ENCODE data around the gene FGF3. TPM values are rescaled to one million over a fixed set of nuclear protein-coding genes. Genes with fewer than 3 reads are reported as not detected.

The FGF3 gene
- total RNA-seq, 1 donor from 2014 or later: not detected

DNA sequence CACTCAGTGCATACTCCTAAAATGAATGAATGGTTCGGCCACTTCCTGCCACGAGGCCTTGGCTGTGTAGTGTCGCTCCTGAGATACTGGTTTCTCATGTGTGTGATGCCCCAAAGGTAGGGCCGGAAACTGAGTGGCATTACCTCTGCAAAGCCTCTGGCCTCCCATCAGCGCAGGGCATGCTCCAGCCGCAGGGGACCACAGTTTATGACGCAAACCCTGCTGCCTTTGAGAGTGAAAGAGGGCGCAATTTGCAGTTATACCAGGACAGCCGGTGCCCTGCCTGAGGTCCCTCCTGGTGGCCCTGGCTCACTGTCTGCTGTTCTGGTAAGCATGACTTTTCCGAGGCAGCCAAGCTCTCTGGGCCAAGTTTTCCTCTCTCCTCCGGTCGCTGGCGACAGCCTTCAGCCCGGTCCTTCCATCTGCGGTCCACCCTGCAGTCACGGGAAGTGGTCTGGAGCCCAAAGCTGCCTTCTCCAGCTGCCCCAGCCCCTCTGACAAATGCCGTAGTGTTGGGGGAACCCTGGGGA, 2.4 kb upstream of the FGF3 start:
- Histone ChIP-seq H3K4me3 (no peak overlapping the region), H3K79me2 (ENCODE audit: low read depth) (no peaks in the 10 kb centered on the region), H3K27me3 (peaks cover 74% of the 10 kb centered on the region), H3K4me2 (no peak overlapping the region), H3K9ac (no peak overlapping the region), H3K4me1 (peaks cover 15% of the 10 kb centered on the region), H3F3A (ENCODE audit: low read depth) (peaks cover 6% of the 10 kb centered on the region), H3K27ac (no peak overlapping the region), H3K9me3 (ENCODE audit: low read depth) (no peaks in the 10 kb centered on the region), H2AFZ (replicated peaks) (no peak overlapping the region), H4K20me1 (ENCODE audit: low read depth) (peaks cover 17% of the 10 kb centered on the region), H3K36me3 (no peaks in the 10 kb centered on the region)
- no peaks in the 10 kb centered on the region for H3K36me3 Mint-ChIP-seq
- TF ChIP-seq EZH2phosphoT487 (IDR thresholded peaks at IDR 0.05) (no peak), EZH2 (IDR thresholded peaks at IDR 0.05) (no peak)
- TF ChIP-seq, protein P1, sequence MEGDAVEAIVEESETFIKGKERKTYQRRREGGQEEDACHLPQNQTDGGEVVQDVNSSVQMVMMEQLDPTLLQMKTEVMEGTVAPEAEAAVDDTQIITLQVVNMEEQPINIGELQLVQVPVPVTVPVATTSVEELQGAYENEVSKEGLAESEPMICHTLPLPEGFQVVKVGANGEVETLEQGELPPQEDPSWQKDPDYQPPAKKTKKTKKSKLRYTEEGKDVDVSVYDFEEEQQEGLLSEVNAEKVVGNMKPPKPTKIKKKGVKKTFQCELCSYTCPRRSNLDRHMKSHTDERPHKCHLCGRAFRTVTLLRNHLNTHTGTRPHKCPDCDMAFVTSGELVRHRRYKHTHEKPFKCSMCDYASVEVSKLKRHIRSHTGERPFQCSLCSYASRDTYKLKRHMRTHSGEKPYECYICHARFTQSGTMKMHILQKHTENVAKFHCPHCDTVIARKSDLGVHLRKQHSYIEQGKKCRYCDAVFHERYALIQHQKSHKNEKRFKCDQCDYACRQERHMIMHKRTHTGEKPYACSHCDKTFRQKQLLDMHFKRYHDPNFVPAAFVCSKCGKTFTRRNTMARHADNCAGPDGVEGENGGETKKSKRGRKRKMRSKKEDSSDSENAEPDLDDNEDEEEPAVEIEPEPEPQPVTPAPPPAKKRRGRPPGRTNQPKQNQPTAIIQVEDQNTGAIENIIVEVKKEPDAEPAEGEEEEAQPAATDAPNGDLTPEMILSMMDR (IDR thresholded peaks at IDR 0.05): no peak
- peaks cover 2% of the 10 kb centered on the region for H3K9me3 Mint-ChIP-seq
- DNase-seq (ENCODE audit: low spot score): no peak
- peaks cover 25% of the 10 kb centered on the region for H3K4me1 Mint-ChIP-seq
- no peak overlapping the region for H3K27ac Mint-ChIP-seq
- peaks cover 53% of the 10 kb centered on the region for H3K27me3 Mint-ChIP-seq (ENCODE audit: insufficient read depth, low read depth)
- no peak overlapping the region for H3K4me3 Mint-ChIP-seq

DNA sequence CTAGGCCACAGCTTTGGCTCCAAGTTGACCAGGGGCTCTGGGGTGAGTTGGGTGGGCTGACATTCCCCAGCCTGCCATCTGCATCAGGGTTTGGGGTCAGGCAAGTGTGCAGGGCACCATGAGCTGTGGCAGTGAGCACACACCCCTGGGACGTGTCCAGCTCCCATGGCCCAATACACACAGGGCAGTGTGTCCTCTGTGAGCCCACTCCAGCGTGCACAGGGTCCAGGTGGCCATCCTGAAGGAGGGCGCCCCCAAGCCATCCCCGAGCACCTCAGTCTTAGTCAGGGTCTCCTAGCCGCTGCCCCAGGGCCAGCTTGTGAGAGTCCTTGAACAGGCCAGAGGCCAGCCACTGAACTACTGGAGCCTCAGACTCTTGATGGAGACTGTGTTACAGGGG, 1.2 kb upstream of the FGF3 start:
- H3K27ac Mint-ChIP-seq: no peak overlapping the region
- peaks cover 17% of the 10 kb centered on the region for H3K4me1 Mint-ChIP-seq
- Histone ChIP-seq H3K4me2 (no peak overlapping the region), H3K9ac (no peak overlapping the region), H3K79me2 (ENCODE audit: low read depth) (no peaks in the 10 kb centered on the region), H3K27ac (no peak overlapping the region), H2AFZ (replicated peaks) (no peak overlapping the region), H3K27me3 (peaks cover 85% of the 10 kb centered on the region), H3F3A (ENCODE audit: low read depth) (peaks cover 6% of the 10 kb centered on the region), H3K36me3 (no peaks in the 10 kb centered on the region), H3K4me3 (no peak overlapping the region), H3K9me3 (ENCODE audit: low read depth) (no peaks in the 10 kb centered on the region), H4K20me1 (ENCODE audit: low read depth) (peaks cover 17% of the 10 kb centered on the region), H3K4me1 (peaks cover 15% of the 10 kb centered on the region)
- TF ChIP-seq, protein P1 (IDR thresholded peaks at IDR 0.05): no peak
- TF ChIP-seq EZH2 (IDR thresholded peaks at IDR 0.05) (no peak), EZH2phosphoT487 (IDR thresholded peaks at IDR 0.05) (no peak)
- H3K9me3 Mint-ChIP-seq: no peaks in the 10 kb centered on the region
- H3K27me3 Mint-ChIP-seq (ENCODE audit: insufficient read depth, low read depth): peaks cover 56% of the 10 kb centered on the region
- no peak for DNase-seq (ENCODE audit: low spot score)
- no peak overlapping the region for H3K4me3 Mint-ChIP-seq
- no peaks in the 10 kb centered on the region for H3K36me3 Mint-ChIP-seq

DNA sequence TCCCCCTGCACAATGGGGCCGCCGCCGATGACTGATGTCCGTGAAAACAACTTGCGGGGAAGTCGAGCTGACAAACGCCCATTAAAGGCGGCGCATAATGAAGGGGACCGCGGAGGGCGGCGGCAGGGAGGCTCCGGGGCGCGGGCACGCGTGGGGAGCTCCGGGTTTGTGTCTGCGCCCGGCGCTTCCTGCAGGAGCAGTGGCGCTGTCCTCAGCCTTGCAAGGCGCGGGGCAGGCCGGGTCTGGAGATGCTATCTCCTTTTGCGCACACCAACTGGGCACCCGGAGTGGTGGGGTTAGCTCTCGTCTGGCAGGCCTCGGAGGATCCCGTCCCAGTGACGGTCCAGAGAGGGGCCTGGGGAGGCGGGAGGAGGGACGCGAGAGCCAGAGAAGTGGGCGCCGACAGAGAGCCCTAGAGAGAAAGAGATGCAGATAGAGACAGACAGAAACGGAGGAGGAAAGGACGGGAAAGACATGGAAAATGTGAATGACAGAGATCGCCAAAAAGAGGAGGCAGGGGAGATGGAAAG, 390 bp upstream of the FGF3 start:
- no peak overlapping the region for H3K4me3 Mint-ChIP-seq
- H3K4me3 ChIP-seq: peak overlapping the region; percentile 28
- peaks cover 57% of the 10 kb centered on the region for H3K27me3 Mint-ChIP-seq (ENCODE audit: insufficient read depth, low read depth)

More for the DNA sequence above, 390 bp upstream of the FGF3 start:
- Histone ChIP-seq H3F3A (ENCODE audit: low read depth) (peaks cover 6% of the 10 kb centered on the region), H3K9me3 (ENCODE audit: low read depth) (no peaks in the 10 kb centered on the region), H3K36me3 (no peaks in the 10 kb centered on the region), H3K27ac (no peak overlapping the region), H3K27me3 (peaks cover 94% of the 10 kb centered on the region), H3K4me1 (peaks cover 15% of the 10 kb centered on the region), H2AFZ (replicated peaks) (peak overlapping the region; percentile 34), H3K9ac (no peak overlapping the region), H4K20me1 (ENCODE audit: low read depth) (peaks cover 17% of the 10 kb centered on the region), H3K79me2 (ENCODE audit: low read depth) (no peaks in the 10 kb centered on the region), H3K4me2 (peak overlapping the region; percentile 87)
- TF ChIP-seq EZH2 (IDR thresholded peaks at IDR 0.05) (peak; percentile 89), EZH2phosphoT487 (IDR thresholded peaks at IDR 0.05) (peak; percentile 92)
- TF ChIP-seq, protein P1 (IDR thresholded peaks at IDR 0.05): no peak
- no peaks in the 10 kb centered on the region for H3K9me3 Mint-ChIP-seq
- DNase-seq (ENCODE audit: low spot score): peak; percentile 55
- no peak overlapping the region for H3K27ac Mint-ChIP-seq
- no peaks in the 10 kb centered on the region for H3K36me3 Mint-ChIP-seq
- H3K4me1 Mint-ChIP-seq: peaks cover 17% of the 10 kb centered on the region

Data from neural progenitor cell (in vitro differentiated cells).